Right renal cortex interstitium (tissue), 3 donors: Measurements from ENCODE around the gene TUBGCP2. TPM values are rescaled to one million over a fixed set of nuclear protein-coding genes. Genes with fewer than 3 reads are reported as not detected.

Source experiments
- DNase-seq, 3 donors: peaks; one replicate each; pipeline ENCODE4 v3.0.0-alpha.2; 2013; ENCODE audit warnings: low read depth in 3 of 3, low spot score in 2 of 3
- polyA plus RNA-seq, 3 donors: library from polyadenylated mRNA; unstranded; fragments of 120-200 nt; gene quantifications; one replicate each; pipeline ENCODE4 v1.2.1, GENCODE V29; 2013; ENCODE audit not compliant: insufficient read length in 3 of 3

TUBGCP2 gene, protein sequence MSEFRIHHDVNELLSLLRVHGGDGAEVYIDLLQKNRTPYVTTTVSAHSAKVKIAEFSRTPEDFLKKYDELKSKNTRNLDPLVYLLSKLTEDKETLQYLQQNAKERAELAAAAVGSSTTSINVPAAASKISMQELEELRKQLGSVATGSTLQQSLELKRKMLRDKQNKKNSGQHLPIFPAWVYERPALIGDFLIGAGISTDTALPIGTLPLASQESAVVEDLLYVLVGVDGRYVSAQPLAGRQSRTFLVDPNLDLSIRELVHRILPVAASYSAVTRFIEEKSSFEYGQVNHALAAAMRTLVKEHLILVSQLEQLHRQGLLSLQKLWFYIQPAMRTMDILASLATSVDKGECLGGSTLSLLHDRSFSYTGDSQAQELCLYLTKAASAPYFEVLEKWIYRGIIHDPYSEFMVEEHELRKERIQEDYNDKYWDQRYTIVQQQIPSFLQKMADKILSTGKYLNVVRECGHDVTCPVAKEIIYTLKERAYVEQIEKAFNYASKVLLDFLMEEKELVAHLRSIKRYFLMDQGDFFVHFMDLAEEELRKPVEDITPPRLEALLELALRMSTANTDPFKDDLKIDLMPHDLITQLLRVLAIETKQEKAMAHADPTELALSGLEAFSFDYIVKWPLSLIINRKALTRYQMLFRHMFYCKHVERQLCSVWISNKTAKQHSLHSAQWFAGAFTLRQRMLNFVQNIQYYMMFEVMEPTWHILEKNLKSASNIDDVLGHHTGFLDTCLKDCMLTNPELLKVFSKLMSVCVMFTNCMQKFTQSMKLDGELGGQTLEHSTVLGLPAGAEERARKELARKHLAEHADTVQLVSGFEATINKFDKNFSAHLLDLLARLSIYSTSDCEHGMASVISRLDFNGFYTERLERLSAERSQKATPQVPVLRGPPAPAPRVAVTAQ
- polyA plus RNA-seq, result 10 to 100 TPM; 53.6 to 60.4 (median 56.3) TPM

DNA sequence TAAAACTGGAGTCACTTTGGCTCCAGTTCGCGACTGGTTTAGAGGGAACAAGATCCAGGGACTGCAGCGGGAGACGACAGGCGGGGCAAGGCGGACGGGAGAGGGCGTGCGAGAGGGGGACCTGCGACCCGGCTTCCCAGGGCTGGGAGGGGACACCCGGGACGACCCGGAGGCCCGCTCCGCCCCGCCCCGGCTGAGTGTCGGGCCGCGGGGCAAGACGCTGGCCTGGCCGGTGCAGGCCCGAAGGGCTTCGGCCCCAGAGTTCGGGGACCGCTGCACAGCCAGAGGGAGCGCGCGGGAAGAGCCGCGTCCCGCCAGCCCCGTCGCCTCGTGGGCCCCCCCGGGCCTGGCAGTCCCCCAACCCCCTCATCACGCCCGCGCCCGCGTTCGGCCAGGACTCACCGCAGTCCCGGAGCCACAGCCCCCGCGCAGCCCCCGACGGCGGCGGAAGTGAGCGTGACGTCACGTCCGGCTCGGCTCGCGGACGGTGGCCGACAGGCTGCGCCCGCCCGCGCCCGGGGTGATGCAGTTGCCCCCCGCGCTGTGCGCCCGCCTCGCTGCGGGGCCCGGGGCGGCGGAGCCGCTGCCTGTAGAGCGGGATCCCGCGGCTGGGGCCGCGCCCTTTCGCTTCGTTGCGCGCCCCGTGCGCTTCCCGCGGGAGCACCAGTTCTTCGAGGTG lies at the start of gene TUBGCP2, which contains the start of gene ZNF511:
TUBGCP2 (minus strand) TSS at position 452 of the 679 bp plus-strand sequence. CDS start 5,931 bp downstream, outside the sequence.
ZNF511 (plus strand) TSS at position 494 of the 679 bp plus-strand sequence; CDS start at position 524, 30 bp downstream.
- peak in 2 of 3 donors; percentile 72 to 74 for DNase-seq

GRCh38 chr10:133357285-133358161 lies 48.9 kb upstream of the TUBGCP2 start, which contains the start of gene FUOM:
Gene FUOM (minus strand): TSS chr10:133358019. CDS start chr10:133358007, 12 bp downstream.
- DNase-seq, result peak in 1 of 3 donors; percentile 71

GRCh38 chr10:133356549-133357284 lies 48.0 kb upstream of the TUBGCP2 start:
- DNase-seq, result no peak

DNA sequence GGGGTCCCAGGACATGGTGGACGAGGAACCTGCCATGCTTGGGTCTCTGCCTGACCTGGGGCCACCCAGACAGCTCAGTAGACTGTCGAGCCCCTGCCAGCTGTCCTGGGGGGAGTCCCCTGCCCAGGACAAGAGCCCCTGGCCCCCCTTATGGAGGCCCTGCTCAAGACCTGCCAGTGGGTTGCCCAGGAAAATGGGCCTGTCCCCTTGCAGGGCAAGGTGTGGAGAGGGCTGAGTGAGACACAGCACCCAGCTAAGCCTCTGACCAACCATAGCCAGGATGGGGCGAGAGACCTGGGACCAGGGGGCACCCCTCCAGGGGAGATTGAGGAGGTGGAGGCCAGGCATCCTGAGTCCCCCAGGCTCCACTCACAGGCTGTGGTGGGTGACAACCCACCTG lies 47.3 kb upstream of the TUBGCP2 start:
- no peak for DNase-seq

DNA sequence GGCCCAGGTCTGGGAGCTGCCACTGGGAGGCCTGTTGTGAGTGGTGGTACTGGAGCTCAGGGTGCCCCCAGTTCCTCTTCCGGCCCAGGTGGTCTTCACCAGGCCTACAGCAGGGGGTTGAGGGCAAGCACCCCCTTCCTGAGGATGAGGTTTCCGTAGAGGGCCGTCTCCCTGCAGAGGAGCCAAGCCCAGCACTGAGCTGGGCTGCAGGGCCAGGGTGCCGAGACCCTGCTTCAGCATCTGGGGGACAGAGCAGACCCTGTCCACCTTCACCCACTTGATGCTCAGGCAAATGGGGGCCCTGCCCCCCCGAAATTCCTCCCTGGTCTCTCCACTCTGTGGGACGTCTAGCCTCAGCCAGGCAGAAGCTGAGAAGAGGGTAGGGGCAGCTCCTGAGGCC lies 46.6 kb upstream of the TUBGCP2 start:
- no peak for DNase-seq

DNA sequence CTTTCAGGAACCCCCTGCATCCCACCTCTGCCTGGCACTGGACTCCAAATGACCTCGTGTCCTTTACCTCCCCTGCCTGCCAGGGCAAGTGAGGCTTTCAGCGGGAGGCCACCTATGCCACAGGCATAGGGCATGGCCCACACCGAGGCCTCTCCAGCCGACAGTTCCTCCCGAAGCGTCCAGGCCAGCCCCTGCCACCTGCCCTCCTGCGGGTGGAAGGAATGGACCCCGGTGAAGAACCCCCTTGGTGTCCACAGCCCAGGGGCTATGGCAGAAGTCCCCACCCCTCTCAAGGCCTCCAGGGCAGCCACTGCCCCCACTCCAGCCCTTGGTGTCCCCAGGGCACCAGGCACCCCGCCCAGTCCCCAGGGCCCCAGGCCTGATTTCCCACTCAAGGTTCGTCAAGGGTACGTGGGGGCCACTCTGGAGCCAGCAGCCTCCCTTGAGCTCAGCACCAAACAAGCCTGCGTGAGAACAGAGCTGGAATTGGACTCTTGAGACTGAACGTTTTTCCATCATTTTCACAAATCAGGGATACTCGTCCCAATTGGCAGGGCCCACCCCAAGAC lies 46.1 kb upstream of the TUBGCP2 start:
- DNase-seq, result no peak

DNA sequence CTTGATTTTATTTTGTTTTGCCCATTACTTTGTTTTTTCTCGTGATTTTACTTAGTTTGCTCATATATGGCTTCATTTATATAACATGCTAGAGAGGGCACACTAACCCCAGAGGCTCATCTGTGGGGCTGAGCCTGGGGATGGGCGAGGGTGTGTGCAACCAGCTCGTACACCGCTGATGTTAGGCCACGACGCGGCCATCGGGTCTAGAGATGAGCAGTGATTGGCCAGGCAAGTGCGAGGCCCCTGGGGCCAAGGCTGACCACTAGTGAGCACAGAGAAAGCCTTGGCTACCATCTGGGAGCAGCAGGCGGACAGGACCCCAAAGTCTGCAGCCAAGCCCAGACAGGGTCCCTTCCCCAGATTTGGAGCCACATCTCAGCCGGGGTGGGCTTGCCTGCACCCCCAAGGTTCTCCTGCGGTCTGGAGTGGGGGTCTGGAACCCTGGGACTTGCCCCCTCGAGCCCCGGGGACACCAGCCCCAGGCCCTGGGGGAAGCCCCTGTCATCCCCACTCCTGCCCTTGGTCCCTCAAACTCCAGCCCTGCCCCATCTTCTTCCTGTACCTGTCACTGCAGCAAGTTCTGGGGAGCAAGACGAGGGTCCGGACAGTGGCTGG lies 45.4 kb upstream of the TUBGCP2 start:
- no peak for DNase-seq

DNA sequence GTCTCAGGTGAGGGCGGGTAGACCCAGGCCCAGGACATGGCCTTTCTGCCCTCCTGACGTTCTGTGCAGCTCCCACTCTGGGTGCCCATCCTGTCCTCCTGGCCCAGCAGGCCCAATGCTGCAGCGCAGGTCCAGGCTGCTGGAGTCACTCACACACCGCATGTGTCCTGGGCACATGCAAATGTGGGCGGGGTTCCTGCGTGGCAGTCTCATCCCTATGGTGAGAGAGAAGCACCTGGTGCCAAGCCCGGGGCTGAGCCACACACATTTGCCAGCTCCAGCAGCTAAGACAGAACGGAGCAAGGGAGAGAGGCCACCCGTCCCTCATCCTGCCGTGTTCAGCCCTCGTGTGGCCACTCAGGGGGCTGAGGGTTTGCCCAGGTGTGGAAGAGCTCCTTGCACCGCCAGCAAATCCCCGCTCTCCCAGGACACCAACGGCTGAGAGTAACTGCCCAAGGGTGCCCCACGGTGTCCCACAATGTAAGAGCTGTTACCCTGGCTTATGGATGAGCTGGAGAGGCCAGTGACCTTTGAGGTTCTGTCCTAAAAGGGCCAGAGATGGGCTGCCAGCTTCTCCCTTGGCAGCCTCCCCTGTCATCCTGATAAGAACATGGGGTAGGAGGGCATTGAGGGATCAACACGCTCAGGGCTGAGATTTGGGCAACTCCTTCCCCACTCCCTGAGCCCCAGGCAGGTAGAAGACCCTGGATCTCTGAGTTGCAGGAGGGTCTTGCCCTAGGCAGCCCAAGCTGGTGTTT lies 44.7 kb upstream of the TUBGCP2 start:
- DNase-seq, result no peak

GRCh38 chr10:133351408-133352318 lies 43.0 kb upstream of the TUBGCP2 start:
- no peak for DNase-seq

DNA sequence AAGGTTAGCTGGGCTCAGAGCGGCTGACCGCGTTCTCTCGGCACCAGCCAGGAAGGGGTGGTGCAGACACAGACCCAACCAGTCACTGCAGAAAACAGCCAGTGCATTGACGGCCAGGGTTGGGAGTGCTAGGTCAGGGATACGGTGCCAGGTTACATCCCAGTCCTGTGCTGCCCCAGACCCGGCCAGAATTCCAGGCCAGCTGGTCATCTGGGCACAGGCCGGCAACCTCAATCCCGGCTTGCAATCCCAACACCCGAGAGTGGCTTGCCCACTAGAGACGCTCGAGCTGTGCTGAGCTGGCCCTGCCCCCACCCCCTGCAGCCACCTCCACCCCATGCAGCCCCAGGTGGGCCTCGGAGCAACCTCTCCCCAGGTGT lies 42.3 kb upstream of the TUBGCP2 start:
- no peak for DNase-seq

- DNase-seq, result no peak
These were observed 41.7 kb upstream of the TUBGCP2 start for GRCh38 chr10:133350283-133350949.

- DNase-seq, result no peak
These were observed 40.9 kb upstream of the TUBGCP2 start for GRCh38 chr10:133349577-133350011.

- DNase-seq, result no peak
These were observed 40.5 kb upstream of the TUBGCP2 start for GRCh38 chr10:133349160-133349568.

DNA sequence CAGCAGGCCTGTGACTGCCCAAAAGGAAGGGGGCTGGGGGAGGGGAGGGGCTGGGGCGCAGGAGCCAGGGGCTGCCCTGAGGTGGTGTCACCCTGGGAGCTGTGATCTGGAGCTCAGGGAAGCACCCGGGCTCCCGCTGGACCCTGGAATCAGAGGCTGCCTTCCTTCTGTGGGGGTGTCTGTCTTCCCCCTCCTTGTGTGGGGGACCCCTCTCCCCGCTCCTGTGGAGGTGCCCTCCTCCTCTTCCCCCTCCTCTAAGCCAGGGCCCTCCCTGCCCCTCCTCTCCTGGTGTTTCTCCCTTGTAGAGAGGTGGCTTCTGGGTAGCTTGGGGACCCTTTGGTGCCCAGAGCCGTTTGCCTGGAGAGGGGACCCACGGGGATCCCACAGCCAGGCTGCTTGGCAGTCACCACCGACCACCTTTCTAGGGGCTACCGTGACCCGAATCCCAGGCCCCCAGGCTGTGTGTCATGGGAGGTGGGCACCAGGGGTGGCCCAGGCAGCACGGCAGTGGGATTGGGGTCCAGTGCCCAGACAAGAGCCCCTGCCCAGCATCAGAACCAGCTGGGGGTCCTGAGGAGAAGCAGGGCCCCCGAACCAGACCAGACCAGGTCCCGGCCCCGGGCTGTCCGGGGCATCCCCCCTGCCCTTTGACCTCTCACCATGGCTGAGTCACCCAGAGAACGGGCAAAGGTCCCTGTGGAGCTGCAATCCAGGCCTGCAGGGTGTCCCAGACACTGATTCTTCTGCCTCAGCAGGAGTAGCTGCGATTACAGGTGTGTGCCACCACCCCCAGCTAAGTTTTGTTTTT lies 39.2 kb upstream of the TUBGCP2 start:
- no peak for DNase-seq

- no peak for DNase-seq
These were observed 37.7 kb upstream of the TUBGCP2 start for GRCh38 chr10:133346413-133346812.
